Astrocyte (in vitro differentiated cells and primary cell): ENCODE measurements around the gene CREB3L4.

Experiments used
- CTCF ChIP-seq: IDR thresholded peaks from 2 replicates; pipeline ENCODE4 v1.5.1; 2011; ENCODE audit warnings: low read depth, mild to moderate bottlenecking, inconsistent platforms, low read length, moderate library complexity; ENCODE audit not compliant: insufficient read depth
- EZH2 ChIP-seq: IDR thresholded peaks from 2 replicates; pipeline ENCODE4 v1.6.1; 2012; ENCODE audit warnings: mild to moderate bottlenecking, low read length, inconsistent platforms; ENCODE audit not compliant: insufficient read depth

GRCh38 chr1:154019269-154019668 lies 51.6 kb downstream of the CREB3L4 start:
- TF ChIP-seq CTCF, result no peak
- no peak for TF ChIP-seq EZH2
